ENCODE results near the gene KRTAP19-3.
"Not testable (repeated sequence)": the region's sequence is repeated elsewhere in the genome, so short reads cannot be mapped to it uniquely, and the experiment has no call there.

The KRTAP19-3 gene

GRCh38 chr21:30491963-30492428 is at the start of gene KRTAP19-3:
TSS of gene KRTAP19-3 (minus strand) at chr21:30492013. CDS start at chr21:30491957, 56 bp downstream.
- no peak for DNase-seq

GRCh38 chr21:30518876-30519275 is 27.1 kb upstream of the KRTAP19-3 start:
- no peak for DNase-seq

- DNase-seq: no peak
Observed at GRCh38 chr21:30515681-30516080, 23.9 kb upstream of the KRTAP19-3 start.

- not testable (repeated sequence) for DNase-seq
Observed at GRCh38 chr21:30505621-30506205, 13.9 kb upstream of the KRTAP19-3 start.

- DNase-seq: no peak
Observed at GRCh38 chr21:30502041-30502440, 10.2 kb upstream of the KRTAP19-3 start, which contains the start of gene KRTAP19-5. TSS of gene KRTAP19-5 (minus strand) at chr21:30502141. CDS start at chr21:30502090, 51 bp downstream.

- DNase-seq: no peak
Observed at GRCh38 chr21:30497065-30497464, 5.3 kb upstream of the KRTAP19-3 start, which contains the start of gene KRTAP19-4. TSS of gene KRTAP19-4 (minus strand) at chr21:30497165. CDS start at chr21:30497110, 55 bp downstream.

GRCh38 chr21:30487336-30487735 is 4.5 kb downstream of the KRTAP19-3 start, which contains the start of gene KRTAP19-2:
TSS of gene KRTAP19-2 (minus strand) at chr21:30487436. CDS start at chr21:30487348, 88 bp downstream.
- DNase-seq: no peak

- DNase-seq: no peak
Observed at GRCh38 chr21:30486180-30486579, 5.6 kb downstream of the KRTAP19-3 start.

GRCh38 chr21:30482130-30482529 is 9.7 kb downstream of the KRTAP19-3 start:
- DNase-seq: no peak

- DNase-seq: no peak
Observed at GRCh38 chr21:30480145-30480544, 11.7 kb downstream of the KRTAP19-3 start, which contains the start of gene KRTAP19-1. TSS of gene KRTAP19-1 (minus strand) at chr21:30480367. CDS start at chr21:30480317, 50 bp downstream.

- DNase-seq: no peak
Observed at GRCh38 chr21:30479259-30479658, 12.6 kb downstream of the KRTAP19-3 start.

- no peak for DNase-seq
Observed at GRCh38 chr21:30478004-30478403, 13.8 kb downstream of the KRTAP19-3 start.

GRCh38 chr21:30468900-30469714 is 22.7 kb downstream of the KRTAP19-3 start:
- DNase-seq: no peak

- no peak for DNase-seq
Observed at GRCh38 chr21:30463713-30464112, 28.1 kb downstream of the KRTAP19-3 start.

- no peak for DNase-seq
Observed at GRCh38 chr21:30448514-30448913, 43.3 kb downstream of the KRTAP19-3 start.

- no peak for DNase-seq
Observed at GRCh38 chr21:30447056-30447455, 44.8 kb downstream of the KRTAP19-3 start.

GRCh38 chr21:30444204-30444603 is 47.6 kb downstream of the KRTAP19-3 start:
- DNase-seq: no peak

- no peak for DNase-seq
Observed at GRCh38 chr21:30443226-30443625, 48.6 kb downstream of the KRTAP19-3 start.

Data from NCI-H2171 (cell line).